AG09309 (cell line): ENCODE results near the gene MPDZ.

Experiments
- DNase-seq: peaks from one replicate; pipeline ENCODE4 v3.0.0-alpha.2; 2010; ENCODE audit warnings: low read depth
- H3K4me3 ChIP-seq: 2 replicates; pipeline ENCODE4 v1.5.1; 2011; ENCODE audit warnings: mild to moderate bottlenecking, low read depth, low read length, moderate library complexity; ENCODE audit not compliant: control insufficient read depth
- CTCF ChIP-seq: IDR thresholded peaks from 2 replicates; pipeline ENCODE4 v1.5.1; 2011; ENCODE audit warnings: mild to moderate bottlenecking, low read depth, low read length, inconsistent platforms; ENCODE audit not compliant: insufficient read depth, control insufficient read depth; ENCODE audit errors: missing control alignments

Gene MPDZ

GRCh38 chr9:13160051-13160450 lies 119.4 kb downstream of the MPDZ start:
- no peak overlapping the region for H3K4me3 ChIP-seq
- no peak for DNase-seq
- no peak for TF ChIP-seq CTCF

GRCh38 chr9:13158986-13159385 lies 120.5 kb downstream of the MPDZ start:
- no peak overlapping the region for H3K4me3 ChIP-seq
- DNase-seq, result no peak
- TF ChIP-seq CTCF, result no peak

- H3K4me3 ChIP-seq, result no peak overlapping the region
- no peak for DNase-seq
- TF ChIP-seq CTCF, result no peak
These were observed 128.0 kb downstream of the MPDZ start for GRCh38 chr9:13151489-13151888.

GRCh38 chr9:13149454-13149853 lies 130.0 kb downstream of the MPDZ start:
- no peak for TF ChIP-seq CTCF
- no peak for DNase-seq
- H3K4me3 ChIP-seq, result no peak overlapping the region

- DNase-seq, result no peak
- H3K4me3 ChIP-seq, result no peak overlapping the region
- no peak for TF ChIP-seq CTCF
These were observed 132.7 kb downstream of the MPDZ start for GRCh38 chr9:13146840-13147239.

GRCh38 chr9:13145340-13145739 lies 134.2 kb downstream of the MPDZ start:
- H3K4me3 ChIP-seq, result no peak overlapping the region
- TF ChIP-seq CTCF, result no peak
- no peak for DNase-seq

- DNase-seq, result no peak
- TF ChIP-seq CTCF, result no peak
- H3K4me3 ChIP-seq, result no peak overlapping the region
These were observed 135.2 kb downstream of the MPDZ start for GRCh38 chr9:13144166-13144775.
